ENCODE data around the gene RNF112. TPM values are rescaled to one million over a fixed set of nuclear protein-coding genes. Genes with fewer than 3 reads are reported as not detected.

Gene RNF112
- total RNA-seq, 1 donor from 2014 or later, result not detected

DNA sequence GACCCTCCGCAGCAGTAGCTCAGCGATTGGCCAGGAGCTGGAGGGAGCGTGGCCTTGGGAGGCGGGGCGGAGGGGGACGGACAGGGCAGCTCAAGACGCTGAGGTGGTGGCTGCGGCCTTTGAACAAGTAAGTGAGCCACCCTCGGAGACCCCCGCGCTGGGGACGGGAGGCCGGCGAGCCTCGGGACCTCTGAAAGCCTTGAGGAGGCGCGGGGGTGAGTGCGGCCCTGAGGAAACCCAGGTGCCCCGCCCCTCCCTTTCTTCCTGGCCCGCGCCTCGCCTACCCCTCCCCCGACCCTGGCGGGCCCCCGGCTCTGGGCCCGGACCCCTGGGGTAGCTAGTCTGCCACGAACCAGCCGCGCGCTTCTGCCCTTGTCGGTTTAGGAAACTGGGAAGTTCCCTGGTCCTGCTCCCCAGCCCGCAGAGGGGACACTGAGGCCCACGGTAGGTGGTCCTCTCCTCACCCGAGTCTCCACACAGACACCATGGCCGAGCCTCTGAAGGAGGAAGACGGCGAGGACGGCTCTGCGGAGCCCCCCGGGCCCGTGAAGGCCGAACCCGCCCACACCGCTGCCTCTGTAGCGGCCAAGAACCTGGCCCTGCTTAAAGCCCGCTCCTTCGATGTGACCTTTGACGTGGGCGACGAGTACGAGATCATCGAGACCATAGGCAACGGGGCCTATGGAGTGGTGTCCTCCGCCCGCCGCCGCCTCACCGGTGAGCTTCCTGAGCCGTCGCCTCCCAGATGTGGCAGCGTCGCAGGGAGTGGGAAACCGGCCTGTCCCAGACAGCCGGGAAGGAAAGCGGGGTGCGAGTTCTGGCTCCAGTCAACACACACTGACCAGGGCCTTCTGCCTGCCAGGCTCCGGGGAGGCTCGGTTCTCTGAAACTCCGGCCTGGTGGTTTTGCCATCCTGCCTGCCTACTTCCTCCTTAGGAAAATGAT lies 32.3 kb upstream of the RNF112 start, which contains the start of gene MAPK7:
TSS of gene MAPK7 (plus strand) at position 83 of the 945 bp plus-strand sequence. CDS start at position 486, 403 bp downstream.
- Mint-ChIP-seq H3K27me3 (ENCODE audit: insufficient read depth) (no peaks in the 10 kb centered on the region), H3K27ac (peak within 1 kb of the TSS; percentile 99), H3K4me1 (ENCODE audit: low read depth) (peaks cover 34% of the 10 kb centered on the region), H3K36me3 (ENCODE audit: low read depth) (peaks cover 12% of the 10 kb centered on the region), H3K9me3 (no peaks in the 10 kb centered on the region), H3K4me3 (peak within 1 kb of the TSS; percentile 98)
- intact Hi-C loops (cut with micrococcal nuclease), result loop anchor here (1.0 to 5.0 kb wide), 6 partner anchors 69 to 1406 kb away; partner anchors contain the start of genes ALDH3A2, DRC3, PRPSAP2 and TOM1L2
- no peak for DNase-seq (ENCODE audit: low spot score)

DNA sequence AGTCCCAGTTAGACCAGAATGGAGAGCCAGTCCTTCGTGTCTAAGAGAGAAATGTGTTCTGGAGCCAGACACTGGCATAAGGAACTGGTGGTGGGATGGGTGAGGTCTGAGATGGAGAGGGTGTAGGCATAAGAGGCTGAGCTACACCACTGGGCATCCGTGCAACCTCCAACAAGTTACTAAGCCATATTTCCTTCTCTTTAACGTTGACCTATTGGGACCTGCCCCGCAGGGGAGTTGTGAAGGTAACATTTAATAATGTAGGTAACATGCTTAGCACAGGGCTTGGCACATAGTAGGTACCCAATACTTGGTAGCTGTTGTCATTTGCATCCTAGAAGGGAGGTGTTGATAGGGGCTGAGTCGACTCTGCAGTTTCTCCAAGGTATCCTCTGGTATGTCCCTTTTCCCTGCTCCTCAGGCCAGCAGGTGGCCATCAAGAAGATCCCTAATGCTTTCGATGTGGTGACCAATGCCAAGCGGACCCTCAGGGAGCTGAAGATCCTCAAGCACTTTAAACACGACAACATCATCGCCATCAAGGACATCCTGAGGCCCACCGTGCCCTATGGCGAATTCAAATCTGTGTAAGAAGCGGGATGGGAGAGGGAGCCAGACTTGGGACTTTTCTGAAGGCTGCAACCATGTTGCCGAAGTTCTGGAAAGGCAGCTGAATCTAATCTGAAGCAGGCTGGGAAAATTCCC lies 31.5 kb upstream of the RNF112 start:
- intact Hi-C loops (cut with micrococcal nuclease), result loop anchor here (2.0 to 5.0 kb wide), 5 partner anchors 128 to 1407 kb away; partner anchors contain the start of genes ALDH3A2, DRC3, PRPSAP2 and TOM1L2
- Mint-ChIP-seq H3K4me1 (ENCODE audit: low read depth) (peaks cover 26% of the 10 kb centered on the region), H3K36me3 (ENCODE audit: low read depth) (peaks cover 14% of the 10 kb centered on the region), H3K9me3 (no peaks in the 10 kb centered on the region), H3K27me3 (ENCODE audit: insufficient read depth) (no peaks in the 10 kb centered on the region), H3K4me3 (peak overlapping the region; percentile 98), H3K27ac (no peak overlapping the region)
- DNase-seq (ENCODE audit: low spot score), result no peak

DNA sequence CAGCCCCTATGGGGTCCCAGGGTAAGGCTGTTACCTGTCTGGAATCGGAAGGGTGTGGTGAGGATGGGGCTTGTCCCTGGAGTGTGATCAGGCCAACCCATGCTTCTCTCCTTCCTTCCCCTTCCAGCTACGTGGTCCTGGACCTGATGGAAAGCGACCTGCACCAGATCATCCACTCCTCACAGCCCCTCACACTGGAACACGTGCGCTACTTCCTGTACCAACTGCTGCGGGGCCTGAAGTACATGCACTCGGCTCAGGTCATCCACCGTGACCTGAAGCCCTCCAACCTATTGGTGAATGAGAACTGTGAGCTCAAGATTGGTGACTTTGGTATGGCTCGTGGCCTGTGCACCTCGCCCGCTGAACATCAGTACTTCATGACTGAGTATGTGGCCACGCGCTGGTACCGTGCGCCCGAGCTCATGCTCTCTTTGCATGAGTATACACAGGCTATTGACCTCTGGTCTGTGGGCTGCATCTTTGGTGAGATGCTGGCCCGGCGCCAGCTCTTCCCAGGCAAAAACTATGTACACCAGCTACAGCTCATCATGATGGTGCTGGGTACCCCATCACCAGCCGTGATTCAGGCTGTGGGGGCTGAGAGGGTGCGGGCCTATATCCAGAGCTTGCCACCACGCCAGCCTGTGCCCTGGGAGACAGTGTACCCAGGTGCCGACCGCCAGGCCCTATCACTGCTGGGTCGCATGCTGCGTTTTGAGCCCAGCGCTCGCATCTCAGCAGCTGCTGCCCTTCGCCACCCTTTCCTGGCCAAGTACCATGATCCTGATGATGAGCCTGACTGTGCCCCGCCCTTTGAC lies 30.3 kb upstream of the RNF112 start:
- Mint-ChIP-seq H3K27ac (no peak overlapping the region), H3K4me3 (no peak overlapping the region), H3K9me3 (no peaks in the 10 kb centered on the region), H3K4me1 (ENCODE audit: low read depth) (peaks cover 23% of the 10 kb centered on the region), H3K36me3 (ENCODE audit: low read depth) (peaks cover 20% of the 10 kb centered on the region), H3K27me3 (ENCODE audit: insufficient read depth) (no peaks in the 10 kb centered on the region)
- DNase-seq (ENCODE audit: low spot score), result no peak
- intact Hi-C loops (cut with micrococcal nuclease), result no loop called here

DNA sequence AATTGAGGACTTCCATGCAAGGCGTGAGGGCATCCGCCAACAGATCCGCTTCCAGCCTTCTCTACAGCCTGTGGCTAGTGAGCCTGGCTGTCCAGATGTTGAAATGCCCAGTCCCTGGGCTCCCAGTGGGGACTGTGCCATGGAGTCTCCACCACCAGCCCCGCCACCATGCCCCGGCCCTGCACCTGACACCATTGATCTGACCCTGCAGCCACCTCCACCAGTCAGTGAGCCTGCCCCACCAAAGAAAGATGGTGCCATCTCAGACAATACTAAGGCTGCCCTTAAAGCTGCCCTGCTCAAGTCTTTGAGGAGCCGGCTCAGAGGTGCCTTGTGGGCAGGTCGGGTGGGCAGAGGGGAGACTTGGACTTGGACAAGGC lies 29.7 kb upstream of the RNF112 start:
- H3K27ac Mint-ChIP-seq, result no peak overlapping the region
- intact Hi-C loops (cut with micrococcal nuclease), result no loop called here
- H3K4me1 Mint-ChIP-seq (ENCODE audit: low read depth), result peaks cover 18% of the 10 kb centered on the region
- H3K4me3 Mint-ChIP-seq, result no peak overlapping the region
- no peaks in the 10 kb centered on the region for H3K9me3 Mint-ChIP-seq
- H3K36me3 Mint-ChIP-seq (ENCODE audit: low read depth), result peaks cover 20% of the 10 kb centered on the region
- DNase-seq (ENCODE audit: low spot score), result no peak
- H3K27me3 Mint-ChIP-seq (ENCODE audit: insufficient read depth), result no peaks in the 10 kb centered on the region

DNA sequence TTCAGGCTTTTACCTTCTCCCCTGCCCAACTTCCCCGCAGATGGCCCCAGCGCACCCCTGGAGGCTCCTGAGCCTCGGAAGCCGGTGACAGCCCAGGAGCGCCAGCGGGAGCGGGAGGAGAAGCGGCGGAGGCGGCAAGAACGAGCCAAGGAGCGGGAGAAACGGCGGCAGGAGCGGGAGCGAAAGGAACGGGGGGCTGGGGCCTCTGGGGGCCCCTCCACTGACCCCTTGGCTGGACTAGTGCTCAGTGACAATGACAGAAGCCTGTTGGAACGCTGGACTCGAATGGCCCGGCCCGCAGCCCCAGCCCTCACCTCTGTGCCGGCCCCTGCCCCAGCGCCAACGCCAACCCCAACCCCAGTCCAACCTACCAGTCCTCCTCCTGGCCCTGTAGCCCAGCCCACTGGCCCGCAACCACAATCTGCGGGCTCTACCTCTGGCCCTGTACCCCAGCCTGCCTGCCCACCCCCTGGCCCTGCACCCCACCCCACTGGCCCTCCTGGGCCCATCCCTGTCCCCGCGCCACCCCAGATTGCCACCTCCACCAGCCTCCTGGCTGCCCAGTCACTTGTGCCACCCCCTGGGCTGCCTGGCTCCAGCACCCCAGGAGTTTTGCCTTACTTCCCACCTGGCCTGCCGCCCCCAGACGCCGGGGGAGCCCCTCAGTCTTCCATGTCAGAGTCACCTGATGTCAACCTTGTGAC lies 29.1 kb upstream of the RNF112 start:
- H3K27me3 Mint-ChIP-seq (ENCODE audit: insufficient read depth), result no peaks in the 10 kb centered on the region
- H3K36me3 Mint-ChIP-seq (ENCODE audit: low read depth), result peaks cover 20% of the 10 kb centered on the region
- no peaks in the 10 kb centered on the region for H3K9me3 Mint-ChIP-seq
- no peak overlapping the region for H3K4me3 Mint-ChIP-seq
- peaks cover 15% of the 10 kb centered on the region for H3K4me1 Mint-ChIP-seq (ENCODE audit: low read depth)
- intact Hi-C loops (cut with micrococcal nuclease), result no loop called here
- H3K27ac Mint-ChIP-seq, result no peak overlapping the region
- no peak for DNase-seq (ENCODE audit: low spot score)

DNA sequence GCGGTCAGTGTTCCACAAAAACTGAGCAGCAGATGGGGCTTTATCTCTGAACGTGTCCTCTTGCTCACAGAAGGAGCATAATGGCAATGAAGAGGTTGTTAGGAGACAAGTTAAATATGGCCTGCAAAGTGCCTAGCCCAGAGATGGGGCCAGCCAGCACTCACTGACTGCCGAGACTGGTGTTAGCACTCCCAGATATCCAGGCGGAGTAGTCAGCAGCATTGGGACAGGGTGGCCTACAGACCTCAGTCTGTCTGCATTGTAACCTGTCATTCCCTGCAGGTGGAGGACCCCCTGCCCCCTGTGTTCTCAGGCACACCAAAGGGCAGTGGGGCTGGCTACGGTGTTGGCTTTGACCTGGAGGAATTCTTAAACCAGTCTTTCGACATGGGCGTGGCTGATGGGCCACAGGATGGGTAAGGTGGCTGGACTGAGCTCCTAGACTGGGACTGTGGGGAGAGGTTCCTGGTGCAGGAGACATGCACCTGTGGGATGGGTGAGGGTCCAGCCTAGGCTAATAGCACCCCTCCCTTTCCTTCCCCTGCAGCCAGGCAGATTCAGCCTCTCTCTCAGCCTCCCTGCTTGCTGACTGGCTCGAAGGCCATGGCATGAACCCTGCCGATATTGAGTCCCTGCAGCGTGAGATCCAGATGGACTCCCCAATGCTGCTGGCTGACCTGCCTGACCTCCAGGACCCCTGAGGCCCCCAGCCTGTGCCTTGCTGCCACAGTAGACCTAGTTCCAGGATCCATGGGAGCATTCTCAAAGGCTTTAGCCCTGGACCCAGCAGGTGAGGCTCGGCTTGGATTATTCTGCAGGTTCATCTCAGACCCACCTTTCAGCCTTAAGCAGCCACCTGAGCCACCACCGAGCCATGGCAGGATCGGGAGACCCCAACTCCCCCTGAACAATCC lies 28.2 kb upstream of the RNF112 start:
- Mint-ChIP-seq H3K36me3 (ENCODE audit: low read depth) (peaks cover 20% of the 10 kb centered on the region), H3K27ac (no peak overlapping the region), H3K27me3 (ENCODE audit: insufficient read depth) (peaks cover under 1% of the 10 kb centered on the region), H3K4me1 (ENCODE audit: low read depth) (peaks cover 11% of the 10 kb centered on the region), H3K4me3 (no peak overlapping the region), H3K9me3 (no peaks in the 10 kb centered on the region)
- no peak for DNase-seq (ENCODE audit: low spot score)
- intact Hi-C loops (cut with micrococcal nuclease), result no loop called here

DNA sequence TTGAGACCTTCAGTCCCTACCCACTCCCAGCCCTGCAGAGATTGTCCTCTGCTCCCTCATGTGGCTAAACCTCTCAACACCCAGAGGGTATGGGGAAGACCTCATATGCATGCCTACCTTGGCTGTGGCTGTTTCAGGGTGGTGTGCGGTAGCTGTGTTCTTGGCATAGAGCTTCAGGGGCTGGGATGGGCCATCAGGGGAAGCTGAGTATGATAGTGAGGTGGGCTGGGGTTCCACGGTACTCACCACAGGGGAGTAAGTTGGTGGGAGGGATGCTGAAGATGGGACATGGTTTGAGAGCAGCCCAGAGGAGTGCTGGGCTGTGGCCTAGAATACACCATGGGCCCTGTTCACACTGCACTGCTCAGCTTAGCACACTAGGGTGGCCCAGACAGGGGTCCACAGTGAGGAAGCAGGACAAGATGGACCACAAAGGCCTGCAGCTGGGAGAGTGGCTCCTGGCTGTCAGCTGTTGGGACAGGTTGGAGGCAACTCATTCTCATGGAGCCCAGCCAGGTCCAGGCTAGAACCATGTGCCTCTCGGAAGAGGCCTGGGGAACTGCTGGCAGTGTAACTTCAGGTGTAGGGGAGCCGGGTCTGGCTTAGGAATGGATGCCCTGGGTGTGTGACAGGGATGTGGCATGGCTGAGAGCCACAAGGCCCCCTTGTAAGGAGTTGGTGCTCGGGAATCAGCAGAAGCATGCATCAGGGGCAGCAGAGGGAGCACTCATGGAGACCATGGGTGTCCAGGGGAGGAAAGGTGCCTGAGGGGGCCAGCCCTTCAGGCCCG lies 27.2 kb upstream of the RNF112 start:
- Mint-ChIP-seq H3K36me3 (ENCODE audit: low read depth) (peaks cover 21% of the 10 kb centered on the region), H3K4me1 (ENCODE audit: low read depth) (peaks cover 11% of the 10 kb centered on the region), H3K27ac (no peak overlapping the region), H3K4me3 (no peak overlapping the region), H3K9me3 (no peaks in the 10 kb centered on the region), H3K27me3 (ENCODE audit: insufficient read depth) (peaks cover 10% of the 10 kb centered on the region)
- DNase-seq (ENCODE audit: low spot score), result no peak
- intact Hi-C loops (cut with micrococcal nuclease), result no loop called here

DNA sequence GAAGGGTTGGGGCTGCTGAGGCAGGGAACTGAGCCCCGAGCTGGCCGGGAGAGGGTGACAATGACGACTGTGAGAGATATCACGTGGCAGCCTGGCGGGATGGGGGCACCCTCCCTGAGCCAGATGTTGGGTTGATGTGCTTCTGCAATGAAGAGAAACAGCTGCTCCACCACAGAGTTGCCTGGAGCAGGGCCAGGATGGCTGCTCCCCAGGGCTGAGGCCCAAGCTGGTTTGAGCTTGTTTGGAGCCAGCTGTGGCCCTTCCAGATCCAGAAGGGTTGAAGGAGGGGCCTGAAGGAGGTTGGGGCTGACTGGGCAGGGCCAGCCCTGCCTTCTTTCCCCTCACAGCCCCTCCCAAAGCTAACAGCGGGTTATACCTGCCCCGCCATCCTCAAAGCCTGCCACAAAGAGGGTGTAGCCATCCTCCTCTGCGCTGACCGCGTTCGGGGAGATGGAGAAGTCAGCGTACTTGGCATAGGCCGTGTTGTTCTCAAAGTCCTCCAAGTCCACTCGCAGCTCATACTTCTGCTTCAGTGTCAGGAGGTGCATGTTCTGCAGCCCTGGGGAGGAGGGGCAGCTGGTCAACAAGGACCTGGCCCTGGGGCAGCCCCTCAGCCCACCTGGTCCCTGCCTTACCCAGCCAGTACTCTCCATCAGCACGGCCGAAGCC lies 26.2 kb upstream of the RNF112 start:
- no peak overlapping the region for H3K4me3 Mint-ChIP-seq
- H3K27ac Mint-ChIP-seq, result no peak overlapping the region
- peaks cover 22% of the 10 kb centered on the region for H3K36me3 Mint-ChIP-seq (ENCODE audit: low read depth)

DNA sequence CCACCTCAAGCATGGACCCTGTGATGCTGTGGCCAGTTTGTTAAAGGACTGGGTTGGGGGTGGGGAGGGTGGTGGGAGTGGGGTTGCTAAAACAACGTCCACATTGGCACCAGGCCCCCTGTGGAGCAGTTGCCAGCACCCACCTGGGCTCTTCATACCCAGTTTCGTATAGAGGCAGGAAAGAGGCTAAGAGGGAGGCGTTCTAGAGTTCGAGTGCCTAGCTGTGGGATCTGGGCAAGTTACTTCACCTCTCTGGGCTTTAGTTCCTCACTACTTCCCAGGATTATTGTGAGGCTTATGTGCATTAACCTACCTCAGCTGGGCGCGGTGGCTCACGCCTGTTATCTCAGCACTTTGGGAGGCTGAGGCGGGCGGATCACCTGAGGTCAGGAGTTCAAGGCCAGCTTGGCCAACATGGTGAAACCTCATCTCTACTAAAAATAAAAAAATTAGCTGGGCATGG lies 25.5 kb upstream of the RNF112 start:
- no peaks in the 10 kb centered on the region for H3K4me1 Mint-ChIP-seq (ENCODE audit: low read depth)
- peaks cover 16% of the 10 kb centered on the region for H3K36me3 Mint-ChIP-seq (ENCODE audit: low read depth)
- intact Hi-C loops (cut with micrococcal nuclease), result no loop called here
- H3K27me3 Mint-ChIP-seq (ENCODE audit: insufficient read depth), result peaks cover 19% of the 10 kb centered on the region
- H3K4me3 Mint-ChIP-seq, result no peak overlapping the region
- no peak overlapping the region for H3K27ac Mint-ChIP-seq
- DNase-seq (ENCODE audit: low spot score), result no peak
- H3K9me3 Mint-ChIP-seq, result no peaks in the 10 kb centered on the region

More for the DNA sequence above, 26.2 kb upstream of the RNF112 start:
- Mint-ChIP-seq H3K9me3 (no peaks in the 10 kb centered on the region), H3K4me1 (ENCODE audit: low read depth) (peaks cover 2% of the 10 kb centered on the region), H3K27me3 (ENCODE audit: insufficient read depth) (peaks cover 19% of the 10 kb centered on the region)
- no peak for DNase-seq (ENCODE audit: low spot score)
- intact Hi-C loops (cut with micrococcal nuclease), result no loop called here

DNA sequence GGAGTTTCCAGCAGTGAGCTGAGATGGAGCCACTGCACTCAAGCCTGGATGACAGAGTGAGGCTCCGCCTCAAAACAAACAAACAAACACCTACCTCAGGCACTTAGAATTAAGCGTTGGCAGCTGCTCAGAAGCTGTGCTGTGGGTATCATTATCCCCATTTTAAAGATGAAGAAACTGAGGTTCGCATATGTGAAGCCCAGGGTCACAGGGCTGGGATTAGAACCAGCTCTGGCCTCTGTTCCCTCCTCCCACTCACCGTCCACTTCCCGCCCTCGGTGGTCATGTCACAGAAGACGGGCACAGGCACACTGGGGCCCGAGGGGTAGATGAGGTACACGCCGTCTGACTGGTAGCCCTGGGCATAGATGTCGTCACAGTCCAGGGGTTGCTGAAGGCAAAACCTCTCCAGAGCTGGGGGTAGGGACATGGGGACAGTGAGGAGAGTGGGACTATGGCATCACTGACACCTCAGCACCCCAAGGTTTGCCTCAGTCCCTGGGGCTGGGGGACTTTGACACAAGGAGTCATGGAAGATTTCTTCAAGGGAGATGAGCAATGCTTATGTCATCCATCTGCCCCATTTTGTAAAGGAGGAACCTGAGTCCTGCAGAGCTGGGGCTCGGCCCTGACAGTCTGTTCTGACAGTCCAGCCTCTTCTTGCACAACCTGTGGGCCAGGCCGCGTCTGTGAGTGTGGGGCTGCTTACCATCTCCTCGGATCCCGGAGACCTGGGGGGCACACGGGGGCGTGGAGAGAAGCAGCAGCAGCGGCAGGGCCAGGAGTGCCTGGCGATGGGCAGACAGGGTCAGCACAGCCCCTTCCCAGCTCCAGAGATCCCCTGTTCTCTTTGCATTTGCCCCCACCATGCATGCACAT lies 24.7 kb upstream of the RNF112 start:
- peaks cover 14% of the 10 kb centered on the region for H3K36me3 Mint-ChIP-seq (ENCODE audit: low read depth)
- H3K27me3 Mint-ChIP-seq (ENCODE audit: insufficient read depth), result peaks cover 19% of the 10 kb centered on the region
- H3K4me1 Mint-ChIP-seq (ENCODE audit: low read depth), result no peaks in the 10 kb centered on the region
- no peak overlapping the region for H3K27ac Mint-ChIP-seq
- DNase-seq (ENCODE audit: low spot score), result no peak
- H3K4me3 Mint-ChIP-seq, result no peak overlapping the region
- intact Hi-C loops (cut with micrococcal nuclease), result no loop called here
- H3K9me3 Mint-ChIP-seq, result no peaks in the 10 kb centered on the region
